ENCODE data around the gene CNTROB. TPM values are rescaled to one million over a fixed set of nuclear protein-coding genes. Genes with fewer than 3 reads are reported as not detected.

The CNTROB gene
- total and polyA plus RNA-seq, 7 donors, result 5.5 to 9.6 (median 8.7) TPM

- H3K27me3 ChIP-seq (ENCODE audit: insufficient read depth in 3 of 3, low read length in 2 of 3), result peaks cover 0 to 51% (median 2%) of the 10 kb centered on the region in 3 donors
- no peaks in the 10 kb centered on the region for H3K9me3 ChIP-seq
- H3K4me3 ChIP-seq, result peak overlapping the region; percentile 81
- intact Hi-C loops (cut with DNase I), result no loop called here
- peaks cover 41% of the 10 kb centered on the region for H3K4me1 ChIP-seq
- WGBS, 3 donors, result 3 to 10% (median 9%) methylated on average over 15 to 76 of the region's 100 CpGs
- H3K27ac ChIP-seq, result peak overlapping the region; percentile 66
- TF ChIP-seq CTCF (IDR thresholded peaks at IDR 0.05), result no peak
- no peaks in the 10 kb centered on the region for H3K36me3 ChIP-seq (ENCODE audit: insufficient read depth in 1 of 2, low read depth in 1 of 2)
- ATAC-seq (no peak), DNase-seq (peak in 1 of 2 donors; percentile 24)
Observed at GRCh38 chr17:7884581-7885366, 47.2 kb upstream of the CNTROB start.

GRCh38 chr17:7885367-7886226 is 46.4 kb upstream of the CNTROB start:
- H3K36me3 ChIP-seq (ENCODE audit: insufficient read depth in 1 of 2, low read depth in 1 of 2), result peaks cover 0 to under 1% of the 10 kb centered on the region in 2 donors
- 0 to 1% (median 0%) methylated on average over 32 to 64 of the region's 64 CpGs for WGBS, 3 donors
- no peaks in the 10 kb centered on the region for H3K9me3 ChIP-seq
- ATAC-seq (peak in 1 of 4 donors; percentile 8), DNase-seq (peak; percentile 40 to 59)
- peaks cover 0 to 43% (median 0%) of the 10 kb centered on the region in 3 donors for H3K27me3 ChIP-seq (ENCODE audit: insufficient read depth in 3 of 3, low read length in 2 of 3)
- H3K4me1 ChIP-seq, result peaks cover 46% of the 10 kb centered on the region
- peak overlapping the region; percentile 66 for H3K27ac ChIP-seq
- intact Hi-C loops (cut with DNase I), result no loop called here
- TF ChIP-seq CTCF (IDR thresholded peaks at IDR 0.05), result no peak
- peak overlapping the region; percentile 81 for H3K4me3 ChIP-seq

- no peaks in the 10 kb centered on the region for H3K9me3 ChIP-seq
- peaks cover 0 to 36% (median 0%) of the 10 kb centered on the region in 3 donors for H3K27me3 ChIP-seq (ENCODE audit: insufficient read depth in 3 of 3, low read length in 2 of 3)
- no peak for TF ChIP-seq CTCF (IDR thresholded peaks at IDR 0.05)
- DNase-seq (no peak), ATAC-seq (no peak)
- H3K4me3 ChIP-seq, result peak overlapping the region; percentile 81
- intact Hi-C loops (cut with DNase I), result no loop called here
- 6 to 8% (median 7%) methylated on average over 28 to 30 of the region's 30 CpGs for WGBS, 3 donors
- H3K4me1 ChIP-seq, result peaks cover 46% of the 10 kb centered on the region
- H3K36me3 ChIP-seq (ENCODE audit: insufficient read depth in 1 of 2, low read depth in 1 of 2), result peaks cover 0 to 6% of the 10 kb centered on the region in 2 donors
- H3K27ac ChIP-seq, result peak overlapping the region; percentile 66
Observed at GRCh38 chr17:7886227-7887037, 45.6 kb upstream of the CNTROB start.

GRCh38 chr17:7887038-7887481 is 44.9 kb upstream of the CNTROB start:
- 3 to 9% (median 4%) methylated on average over 8 of the region's 8 CpGs for WGBS, 3 donors
- intact Hi-C loops (cut with DNase I), result no loop called here
- Histone ChIP-seq H3K27me3 (ENCODE audit: insufficient read depth in 3 of 3, low read length in 2 of 3) (peaks cover 0 to 32% (median 0%) of the 10 kb centered on the region in 3 donors), H3K36me3 (ENCODE audit: insufficient read depth in 1 of 2, low read depth in 1 of 2) (peaks cover 0 to 6% of the 10 kb centered on the region in 2 donors), H3K9me3 (no peaks in the 10 kb centered on the region), H3K27ac (peak overlapping the region; percentile 66), H3K4me3 (peak overlapping the region; percentile 81), H3K4me1 (peaks cover 46% of the 10 kb centered on the region)
- DNase-seq, result no peak
- ATAC-seq, result no peak
- TF ChIP-seq CTCF (IDR thresholded peaks at IDR 0.05), result no peak
